DND-41 (cell line): Measurements from ENCODE around the gene HOXD4.

Experiments used
- CTCF ChIP-seq: IDR thresholded peaks from 2 replicates; pipeline ENCODE4 v1.5.1; 2012; ENCODE audit warnings: borderline replicate concordance, low read length, moderate library complexity, mild to moderate bottlenecking; ENCODE audit not compliant: poor library complexity, severe bottlenecking; ENCODE audit errors: extremely low read depth
- EZH2 ChIP-seq: IDR thresholded peaks from 3 replicates; pipeline ENCODE4 v1.6.1; 2012; ENCODE audit warnings: borderline replicate concordance, low read depth, mild to moderate bottlenecking, moderate library complexity, low read length, inconsistent platforms; ENCODE audit not compliant: severe bottlenecking

- TF ChIP-seq CTCF (no peak), EZH2 (no peak)
These were observed 12.8 kb upstream of the HOXD4 start for GRCh38 chr2:176138526-176138922.
